ENCODE measurements around the gene RASGRP3. TPM values are rescaled to one million over a fixed set of nuclear protein-coding genes. Genes with fewer than 3 reads are reported as not detected.

RASGRP3 gene
- total RNA-seq, 1 experiment from 2014 or later, result 4.6 TPM

- Mint-ChIP-seq H3K4me1 (ENCODE audit: low read depth, unreplicated experiment) (no peaks in the 10 kb centered on the region), H3K27ac (ENCODE audit: unreplicated experiment) (no peak overlapping the region)
- intact Hi-C loops (cut with micrococcal nuclease; ENCODE audit: unreplicated experiment), result no loop called here
Measured at GRCh38 chr2:33495683-33496082, 19.2 kb downstream of the RASGRP3 start.

GRCh38 chr2:33496150-33496549, 19.7 kb downstream of the RASGRP3 start:
- no peak for TF ChIP-seq CTCF (IDR thresholded peaks at IDR 0.05; ENCODE audit: unreplicated experiment)
- Mint-ChIP-seq H3K27me3 (ENCODE audit: unreplicated experiment) (no peaks in the 10 kb centered on the region), H3K4me3 (ENCODE audit: low read depth, unreplicated experiment) (no peak overlapping the region), H3K36me3 (ENCODE audit: insufficient read depth, unreplicated experiment) (no peaks in the 10 kb centered on the region), H3K9me3 (ENCODE audit: low read depth, unreplicated experiment) (peaks cover 2% of the 10 kb centered on the region), H3K27ac (ENCODE audit: unreplicated experiment) (no peak overlapping the region), H3K4me1 (ENCODE audit: low read depth, unreplicated experiment) (no peaks in the 10 kb centered on the region)
- BruUV-seq (replicated peaks), result no TSS peak
- no peak for DNase-seq
- CTCF ChIA-PET, result no interaction called here
- intact Hi-C loops (cut with micrococcal nuclease; ENCODE audit: unreplicated experiment), result no loop called here

More at GRCh38 chr2:33495683-33496082, 19.2 kb downstream of the RASGRP3 start:
- no TSS peak for BruUV-seq (replicated peaks)
- CTCF ChIA-PET, result no interaction called here
- no peak overlapping the region for H3K4me3 Mint-ChIP-seq (ENCODE audit: low read depth, unreplicated experiment)
- H3K36me3 Mint-ChIP-seq (ENCODE audit: insufficient read depth, unreplicated experiment), result no peaks in the 10 kb centered on the region
- H3K9me3 Mint-ChIP-seq (ENCODE audit: low read depth, unreplicated experiment), result peaks cover 2% of the 10 kb centered on the region
- TF ChIP-seq CTCF (IDR thresholded peaks at IDR 0.05; ENCODE audit: unreplicated experiment), result no peak
- DNase-seq, result no peak
- H3K27me3 Mint-ChIP-seq (ENCODE audit: unreplicated experiment), result no peaks in the 10 kb centered on the region

- no peak overlapping the region for H3K4me3 Mint-ChIP-seq (ENCODE audit: low read depth, unreplicated experiment)
- no peaks in the 10 kb centered on the region for H3K4me1 Mint-ChIP-seq (ENCODE audit: low read depth, unreplicated experiment)
- no peak for DNase-seq
- H3K36me3 Mint-ChIP-seq (ENCODE audit: insufficient read depth, unreplicated experiment), result no peaks in the 10 kb centered on the region
- intact Hi-C loops (cut with micrococcal nuclease; ENCODE audit: unreplicated experiment), result no loop called here
- H3K9me3 Mint-ChIP-seq (ENCODE audit: low read depth, unreplicated experiment), result peaks cover 2% of the 10 kb centered on the region
- no peaks in the 10 kb centered on the region for H3K27me3 Mint-ChIP-seq (ENCODE audit: unreplicated experiment)
- no peak overlapping the region for H3K27ac Mint-ChIP-seq (ENCODE audit: unreplicated experiment)
- CTCF ChIA-PET, result no interaction called here
- TF ChIP-seq CTCF (IDR thresholded peaks at IDR 0.05; ENCODE audit: unreplicated experiment), result no peak
- no TSS peak for BruUV-seq (replicated peaks)
Measured at GRCh38 chr2:33496726-33497125, 20.3 kb downstream of the RASGRP3 start.

GRCh38 chr2:33497221-33497650, 20.8 kb downstream of the RASGRP3 start:
- no peaks in the 10 kb centered on the region for H3K36me3 Mint-ChIP-seq (ENCODE audit: insufficient read depth, unreplicated experiment)
- H3K9me3 Mint-ChIP-seq (ENCODE audit: low read depth, unreplicated experiment), result peaks cover 2% of the 10 kb centered on the region
- no peak overlapping the region for H3K4me3 Mint-ChIP-seq (ENCODE audit: low read depth, unreplicated experiment)
- intact Hi-C loops (cut with micrococcal nuclease; ENCODE audit: unreplicated experiment), result no loop called here
- no peak for DNase-seq
- H3K27ac Mint-ChIP-seq (ENCODE audit: unreplicated experiment), result no peak overlapping the region
- no peaks in the 10 kb centered on the region for H3K4me1 Mint-ChIP-seq (ENCODE audit: low read depth, unreplicated experiment)
- no peak for TF ChIP-seq CTCF (IDR thresholded peaks at IDR 0.05; ENCODE audit: unreplicated experiment)
- CTCF ChIA-PET, result no interaction called here
- BruUV-seq (replicated peaks), result no TSS peak
- no peaks in the 10 kb centered on the region for H3K27me3 Mint-ChIP-seq (ENCODE audit: unreplicated experiment)

All from Calu3 (cell line).